Hepatocyte (in vitro differentiated cells): ENCODE results near the gene SLC4A7.

Source experiments
- CTCF ChIP-seq: fragments of 200-600 bp; sonication (generic); IDR thresholded peaks from 2 replicates; pipeline ENCODE4 v1.5.1; 2016; ENCODE audit warnings: antibody characterized with exemption, mild to moderate bottlenecking; ENCODE audit not compliant: poor library complexity
- EZH2 ChIP-seq: fragments of 200-600 bp; sonication (generic); IDR thresholded peaks from 2 replicates; pipeline ENCODE4 v1.6.1; 2016; ENCODE audit warnings: antibody characterized with exemption, mild to moderate bottlenecking, borderline replicate concordance

GRCh38 chr3:27454914-27455313, 29.3 kb downstream of the SLC4A7 start:
- TF ChIP-seq CTCF (no peak), EZH2 (no peak)
